HepG2 (cell line): ENCODE results near the gene NFKBIA. TPM values are rescaled to one million over a fixed set of nuclear protein-coding genes. Genes with fewer than 3 reads are reported as not detected.

Experiments
- AKNA ChIP-seq: sonication (generic); formaldehyde crosslinking; IDR thresholded peaks from 2 replicates; pipeline ENCODE4 v1.4.0; 2020; ENCODE audit warnings: missing genetic modification reagents, borderline replicate concordance
- GPN1 ChIP-seq: sonication (generic); formaldehyde crosslinking; IDR thresholded peaks from 2 replicates; pipeline ENCODE4 v1.5.1; 2020; ENCODE audit warnings: missing genetic modification reagents, borderline replicate concordance
- HDAC1 ChIP-seq: sonication (generic); formaldehyde crosslinking; IDR thresholded peaks from 2 replicates; pipeline ENCODE4 v1.5.1; 2020; ENCODE audit warnings: mild to moderate bottlenecking, missing genetic modification reagents
- HDAC2 ChIP-seq: sonication (generic); formaldehyde crosslinking; IDR thresholded peaks from 2 replicates; pipeline ENCODE4 v1.4.0; 2020; ENCODE audit warnings: missing genetic modification reagents
- JUND ChIP-seq: sonication (generic); formaldehyde crosslinking; IDR thresholded peaks from 2 replicates; pipeline ENCODE4 v1.8.0; 2022; ENCODE audit warnings: mild to moderate bottlenecking, missing genetic modification reagents
- PHF21A ChIP-seq: sonication (generic); formaldehyde crosslinking; IDR thresholded peaks from 2 replicates; pipeline ENCODE4 v1.5.0; 2020; ENCODE audit warnings: mild to moderate bottlenecking, missing genetic modification reagents
- PRMT3 ChIP-seq: sonication (generic); formaldehyde crosslinking; IDR thresholded peaks from 2 replicates; pipeline ENCODE4 v1.8.1; 2022; ENCODE audit warnings: low read depth, mild to moderate bottlenecking, moderate library complexity, missing genetic modification reagents, borderline replicate concordance
- REL ChIP-seq: sonication (generic); formaldehyde crosslinking; conservative IDR thresholded peaks from 2 replicates; pipeline ENCODE4 v1.8.0; 2022; ENCODE audit warnings: mild to moderate bottlenecking, missing genetic modification reagents, moderate library complexity
- SNAPC2 ChIP-seq: sonication (generic); formaldehyde crosslinking; IDR thresholded peaks from 2 replicates; pipeline ENCODE4 v1.8.1; 2022; ENCODE audit warnings: mild to moderate bottlenecking, missing genetic modification reagents
- SOX6 ChIP-seq, 2 experiments: fragments of 450-650 bp in 1 of 2; sonication (generic) in 1 of 2; formaldehyde crosslinking in 1 of 2; IDR thresholded peaks; 2 replicates each; pipeline versions ENCODE4 v1.4.0 to v1.6.1; 2017 to 2020; ENCODE audit warnings: antibody characterized with exemption in 1 of 2, mild to moderate bottlenecking in 1 of 2, missing genetic modification reagents in 1 of 2
- ZBTB7A ChIP-seq: sonication (generic); formaldehyde crosslinking; IDR thresholded peaks from 2 replicates; pipeline ENCODE4 v1.8.0; 2022; ENCODE audit warnings: mild to moderate bottlenecking, missing genetic modification reagents
- ZBTB8A ChIP-seq: sonication (generic); formaldehyde crosslinking; IDR thresholded peaks from 2 replicates; pipeline ENCODE4 v1.4.0; 2020; ENCODE audit warnings: mild to moderate bottlenecking, low read depth, missing genetic modification reagents, borderline replicate concordance
- ZFAT ChIP-seq: sonication (generic); formaldehyde crosslinking; conservative IDR thresholded peaks from 2 replicates; pipeline ENCODE4 v1.8.1; 2023; ENCODE audit warnings: missing genetic modification reagents, inconsistent platforms
- ZGPAT ChIP-seq: IDR thresholded peaks from 2 replicates; pipeline ENCODE4 v1.6.1; 2016; ENCODE audit warnings: mild to moderate bottlenecking
- ZMYM4 ChIP-seq: sonication (generic); formaldehyde crosslinking; IDR thresholded peaks from 2 replicates; pipeline ENCODE4 v1.8.1; 2023; ENCODE audit warnings: mild to moderate bottlenecking, missing genetic modification reagents
- ZNF263 ChIP-seq: sonication (generic); formaldehyde crosslinking; IDR thresholded peaks from 2 replicates; pipeline ENCODE4 v1.4.0; 2020; ENCODE audit warnings: missing genetic modification reagents
- ZNF790 ChIP-seq: sonication (generic); formaldehyde crosslinking; IDR thresholded peaks from 2 replicates; pipeline ENCODE4 v1.8.0; 2022; ENCODE audit warnings: missing genetic modification reagents, mild to moderate bottlenecking, borderline replicate concordance
- ZNF883 ChIP-seq: sonication (generic); formaldehyde crosslinking; IDR thresholded peaks from 2 replicates; pipeline ENCODE4 v1.5.1; 2020; ENCODE audit warnings: mild to moderate bottlenecking, missing genetic modification reagents; ENCODE audit errors: not compliant biosample characterization
- ZSCAN30 ChIP-seq: sonication (generic); formaldehyde crosslinking; IDR thresholded peaks from 2 replicates; pipeline ENCODE4 v1.5.0; 2020; ENCODE audit warnings: mild to moderate bottlenecking, missing genetic modification reagents
- polyA plus RNA-seq, 8 experiments: library from polyadenylated mRNA; depleted of rRNA in 3 of 8; stranded (reverse) in 7 of 8; unstranded in 1 of 8; fragments of >200 nt; fragmentation: Illumina TruSeq in 4 of 8; extraction: Trizol in 4 of 8; gene quantifications; 2 replicates each; pipeline versions ENCODE4 v1.2.1 to v1.2.3, GENCODE V29; 2011 to 2016; ENCODE audit warnings: low read depth in 4 of 8, missing spikeins in 1 of 8, mixed read lengths in 1 of 8; ENCODE audit not compliant: insufficient read depth in 1 of 8
- total RNA-seq, 5 experiments: library from RNA; depleted of rRNA; stranded (reverse); fragments of >200 nt; fragmentation: Illumina TruSeq; extraction: Trizol; gene quantifications; 2 replicates each; pipeline ENCODE4 v1.2.3, GENCODE V29; 2016; ENCODE audit warnings: low read depth in 1 of 5
- TF ChIP-seq, protein P1 (sequence below): sonication (generic); formaldehyde crosslinking; IDR thresholded peaks from 2 replicates; pipeline ENCODE4 v1.8.1; 2023; ENCODE audit warnings: mild to moderate bottlenecking, inconsistent platforms, moderate library complexity, missing genetic modification reagents, borderline replicate concordance
- TF ChIP-seq, protein P2 (sequence below): sonication (generic); formaldehyde crosslinking; IDR thresholded peaks from 2 replicates; pipeline ENCODE4 v1.4.0; 2020; ENCODE audit warnings: mild to moderate bottlenecking, missing genetic modification reagents

NFKBIA gene
- total and polyA plus RNA-seq, 2 of the 13 experiments (the other 11 are each of a cell fraction or from before 2014, with no cell fraction given) = 197 to 319 TPM

DNA sequence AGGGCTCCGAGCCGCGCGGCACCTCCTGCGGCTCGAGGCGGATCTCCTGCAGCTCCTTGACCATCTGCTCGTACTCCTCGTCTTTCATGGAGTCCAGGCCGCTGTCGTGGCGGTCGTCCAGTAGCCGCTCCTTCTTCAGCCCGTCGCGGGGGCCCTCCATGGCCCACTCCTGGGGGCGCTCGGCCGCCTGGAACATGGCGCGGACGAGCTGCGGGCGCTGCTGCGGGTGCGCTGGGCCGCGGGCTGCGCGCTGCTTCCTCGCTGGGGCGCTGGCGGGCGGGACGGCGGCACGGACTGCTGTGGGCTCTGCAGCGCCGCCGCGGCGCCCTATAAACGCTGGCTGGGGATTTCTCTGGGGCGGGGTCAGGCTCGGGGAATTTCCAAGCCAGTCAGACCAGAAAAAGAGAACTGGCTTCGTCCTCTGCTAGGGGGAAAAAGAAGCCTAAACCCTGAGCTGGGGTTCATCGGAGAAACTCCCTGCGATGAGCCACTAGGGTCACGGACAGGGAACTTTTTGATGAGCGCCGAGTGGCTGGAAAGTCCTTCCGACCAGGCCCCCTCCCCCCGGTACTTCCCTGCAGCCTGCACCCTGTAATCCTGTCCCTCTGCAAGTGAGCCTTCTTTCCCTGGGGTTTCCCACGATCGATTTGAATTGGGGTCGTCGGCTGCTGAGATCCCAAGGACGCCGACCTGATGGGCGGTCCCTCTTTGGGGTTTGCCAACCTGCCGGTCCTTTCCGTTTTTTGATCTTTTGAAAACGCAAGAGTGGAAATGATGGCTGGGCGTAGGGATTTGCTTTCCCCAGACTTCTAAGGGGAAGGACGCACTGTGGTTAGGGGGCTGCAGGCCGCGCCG, at the start of gene NFKBIA (continued):
- TF ChIP-seq, protein P1, sequence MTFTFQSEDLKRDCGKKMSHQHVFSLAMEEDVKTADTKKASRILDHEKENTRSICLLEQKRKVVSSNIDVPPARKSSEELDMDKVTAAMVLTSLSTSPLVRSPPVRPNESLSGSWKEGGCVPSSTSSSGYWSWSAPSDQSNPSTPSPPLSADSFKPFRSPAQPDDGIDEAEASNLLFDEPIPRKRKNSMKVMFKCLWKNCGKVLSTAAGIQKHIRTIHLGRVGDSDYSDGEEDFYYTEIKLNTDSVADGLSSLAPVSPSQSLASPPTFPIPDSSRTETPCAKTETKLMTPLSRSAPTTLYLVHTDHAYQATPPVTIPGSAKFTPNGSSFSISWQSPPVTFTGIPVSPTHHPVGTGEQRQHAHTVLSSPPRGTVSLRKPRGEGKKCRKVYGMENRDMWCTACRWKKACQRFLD (CRISPR knock-in tag) = peak; percentile 96
- TF ChIP-seq HDAC2 (CRISPR knock-in tag) = peak; percentile 82
- TF ChIP-seq GPN1 (CRISPR knock-in tag) = peak; percentile 94; the same call in 1 of the 2 replicates
- TF ChIP-seq, protein P2, sequence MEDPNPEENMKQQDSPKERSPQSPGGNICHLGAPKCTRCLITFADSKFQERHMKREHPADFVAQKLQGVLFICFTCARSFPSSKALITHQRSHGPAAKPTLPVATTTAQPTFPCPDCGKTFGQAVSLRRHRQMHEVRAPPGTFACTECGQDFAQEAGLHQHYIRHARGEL (CRISPR knock-in tag) = no peak
- no peak for TF ChIP-seq PRMT3 (CRISPR knock-in tag)
- no peak for TF ChIP-seq PHF21A (CRISPR knock-in tag)
- TF ChIP-seq ZMYM4 (CRISPR knock-in tag) = peak; percentile 91
- TF ChIP-seq JUND (CRISPR knock-in tag) = peak; percentile 41; the same call in 1 of the 2 replicates
- no peak; the same call in 1 of the 2 replicates for TF ChIP-seq ZBTB7A (CRISPR knock-in tag)
- 0 out of 2 replicates have a peak, but pooled peaks have one; percentile 79 for TF ChIP-seq AKNA (CRISPR knock-in tag)
- TF ChIP-seq ZFAT (CRISPR knock-in tag) = 0 out of 2 replicates have a peak, but pooled peaks have one; percentile 57
- peak; percentile 99 for TF ChIP-seq ZNF790
- peak; percentile 95 for TF ChIP-seq HDAC1 (CRISPR knock-in tag)
- TF ChIP-seq SOX6 (IDR thresholded peaks at IDR 0.05) = no peak
- TF ChIP-seq SOX6 (CRISPR knock-in tag; IDR thresholded peaks at IDR 0.05) = peak; percentile 80
- peak; percentile 56 for TF ChIP-seq ZNF883 (CRISPR knock-in tag)
- peak; percentile 83 for TF ChIP-seq ZGPAT (CRISPR knock-in tag)
- TF ChIP-seq REL (CRISPR knock-in tag) = no peak
- TF ChIP-seq SNAPC2 (CRISPR knock-in tag) = peak; percentile 80; the same call in 1 of the 2 replicates
- TF ChIP-seq ZSCAN30 (CRISPR knock-in tag) = no peak; the same call in 1 of the 2 replicates
- peak; percentile 60; the same call in 1 of the 2 replicates for TF ChIP-seq ZNF263 (CRISPR knock-in tag)
- no peak for TF ChIP-seq ZBTB8A (CRISPR knock-in tag)
